Stomach (tissue), 4 donors: ENCODE data around the gene ZNF808.

Experiments used
- EP300 ChIP-seq: sonication (generic); formaldehyde crosslinking; IDR thresholded peaks from one replicate; pipeline ENCODE4 v1.6.1; 2017; ENCODE audit warnings: antibody characterized with exemption
- POLR2A ChIP-seq, 4 donors: fragments of 450-650 bp; IDR thresholded peaks; one replicate each; pipeline ENCODE4 v1.6.1; 2016; ENCODE audit warnings: antibody characterized with exemption in 4 of 4, control low read depth in 2 of 4, mild to moderate bottlenecking in 1 of 4, moderate library complexity in 1 of 4
- POLR2AphosphoS5 ChIP-seq, 3 donors: sonication (generic); formaldehyde crosslinking; IDR thresholded peaks; one replicate each; pipeline ENCODE4 v1.6.1; 2016; ENCODE audit warnings: antibody characterized with exemption in 3 of 3
- TF ChIP-seq, protein P1 (sequence below), 7 experiments: fragments of 450-650 bp in 4 of 7; fragments of 200-600 bp in 3 of 7; sonication (generic) in 3 of 7; IDR thresholded peaks; one replicate each; pipeline ENCODE4 v1.5.1; 2016 to 2019; ENCODE audit warnings: antibody characterized with exemption in 7 of 7, control low read depth in 2 of 7, mild to moderate bottlenecking in 1 of 7

DNA sequence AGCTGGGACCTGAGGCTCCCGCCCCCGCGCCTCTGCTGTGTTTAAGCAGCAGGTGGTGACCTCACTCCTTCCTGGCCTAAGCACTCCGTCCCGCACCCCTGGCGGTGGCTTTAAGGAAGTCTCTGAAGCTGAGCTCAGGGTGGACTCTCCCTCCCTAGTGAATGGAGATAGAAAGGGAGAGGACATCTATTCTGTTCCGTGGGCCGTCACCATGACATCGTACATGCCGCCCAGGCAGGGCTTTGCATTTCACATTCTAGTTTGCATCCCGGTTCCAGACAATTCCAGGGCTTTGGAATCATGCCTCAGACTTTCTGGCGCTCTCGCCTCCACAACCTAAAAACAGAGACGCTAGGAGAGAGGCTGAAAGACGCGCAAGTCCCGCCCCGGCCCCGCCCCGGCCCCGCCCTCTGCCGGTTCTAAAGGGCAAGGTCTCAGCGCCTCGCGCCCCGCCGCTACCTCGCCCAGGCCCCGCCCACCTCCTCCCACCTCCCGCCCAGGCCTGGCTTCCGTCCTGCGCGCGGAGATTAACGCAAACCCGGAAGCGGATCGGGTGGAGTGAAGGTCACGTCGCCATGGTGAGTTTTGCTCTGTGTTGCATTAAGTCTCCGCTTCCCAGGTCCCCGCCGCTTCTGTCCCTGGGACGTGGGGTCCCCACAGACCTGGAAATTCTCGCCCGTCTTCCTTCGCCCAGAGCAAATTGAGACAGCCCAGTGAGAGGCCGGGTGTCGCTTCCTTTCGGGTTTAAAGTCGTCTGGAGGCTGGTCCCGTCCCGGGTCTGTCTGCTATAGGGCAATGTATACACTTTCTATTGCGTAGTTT is at the start of gene ZNF808:
- TF ChIP-seq, protein P1, sequence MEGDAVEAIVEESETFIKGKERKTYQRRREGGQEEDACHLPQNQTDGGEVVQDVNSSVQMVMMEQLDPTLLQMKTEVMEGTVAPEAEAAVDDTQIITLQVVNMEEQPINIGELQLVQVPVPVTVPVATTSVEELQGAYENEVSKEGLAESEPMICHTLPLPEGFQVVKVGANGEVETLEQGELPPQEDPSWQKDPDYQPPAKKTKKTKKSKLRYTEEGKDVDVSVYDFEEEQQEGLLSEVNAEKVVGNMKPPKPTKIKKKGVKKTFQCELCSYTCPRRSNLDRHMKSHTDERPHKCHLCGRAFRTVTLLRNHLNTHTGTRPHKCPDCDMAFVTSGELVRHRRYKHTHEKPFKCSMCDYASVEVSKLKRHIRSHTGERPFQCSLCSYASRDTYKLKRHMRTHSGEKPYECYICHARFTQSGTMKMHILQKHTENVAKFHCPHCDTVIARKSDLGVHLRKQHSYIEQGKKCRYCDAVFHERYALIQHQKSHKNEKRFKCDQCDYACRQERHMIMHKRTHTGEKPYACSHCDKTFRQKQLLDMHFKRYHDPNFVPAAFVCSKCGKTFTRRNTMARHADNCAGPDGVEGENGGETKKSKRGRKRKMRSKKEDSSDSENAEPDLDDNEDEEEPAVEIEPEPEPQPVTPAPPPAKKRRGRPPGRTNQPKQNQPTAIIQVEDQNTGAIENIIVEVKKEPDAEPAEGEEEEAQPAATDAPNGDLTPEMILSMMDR (IDR thresholded peaks at IDR 0.05), result peak in 5 of 7 experiments; percentile 44 to 76 (median 67)
- TF ChIP-seq EP300 (no peak), POLR2AphosphoS5 (IDR thresholded peaks at IDR 0.05) (peak; percentile 58 to 85 (median 84)), POLR2A (IDR thresholded peaks at IDR 0.05) (peak in 1 of 4 donors; percentile 24)
